IMR-90 (cell line): ENCODE results near the gene MAPRE2. TPM values are rescaled to one million over a fixed set of nuclear protein-coding genes. Genes with fewer than 3 reads are reported as not detected.

Experiments used
- ATAC-seq: fragments of 200-7000 bp; cut with Tn5 transposase; 2 replicates; pipeline ENCODE4 v1.9.1; 2020; ENCODE audit warnings: low read depth, mild to moderate bottlenecking, moderate library complexity
- BruUV-seq: library from RNA; stranded (reverse); fragments of 400-500 nt; replicated peaks from 2 replicates; lab custom pipeline; 2021; lab: Mats Ljungman, UMichigan
- CTCF ChIA-PET: fragments of 300-600 bp; formaldehyde crosslinking; extraction: SDS; loops from one replicate; lab custom pipeline; 2021; ENCODE audit warnings: antibody characterized with exemption; lab: Yijun Ruan, JAX
- POLR2A ChIA-PET: fragments of 300-600 bp; sonication (Branson Sonifier 250); formaldehyde crosslinking; loops from one replicate; lab custom pipeline; 2022; ENCODE audit warnings: antibody characterized with exemption; ENCODE audit not compliant: unreplicated experiment; lab: Charles Lee
- DNase-seq: peaks from one replicate; pipeline ENCODE4 v3.0.0; 2013
- H2AFZ ChIP-seq: replicated peaks from 2 replicates; pipeline ENCODE3; 2013; ENCODE audit warnings: low read length, mild to moderate bottlenecking; ENCODE audit not compliant: poor library complexity
- H2AK5ac ChIP-seq: 2 replicates; pipeline ENCODE4 v1.6.1; 2013; ENCODE audit warnings: low read depth, low read length, inconsistent platforms
- H2AK9ac ChIP-seq: replicated peaks from 2 replicates; pipeline ENCODE3; 2013; ENCODE audit warnings: mild to moderate bottlenecking, low read depth, low read length, moderate library complexity; ENCODE audit not compliant: poor library complexity
- H2BK120ac ChIP-seq: 2 replicates; pipeline ENCODE4 v1.6.1; 2013; ENCODE audit warnings: low read depth, low read length, inconsistent platforms
- H2BK15ac ChIP-seq: 3 replicates; pipeline ENCODE4 v1.6.1; 2013; ENCODE audit warnings: low read depth, low read length, inconsistent platforms
- H2BK20ac ChIP-seq: 2 replicates; pipeline ENCODE4 v1.6.1; 2013; ENCODE audit warnings: low read depth, mild to moderate bottlenecking, inconsistent platforms, low read length, moderate library complexity
- H2BK5ac ChIP-seq: 2 replicates; pipeline ENCODE4 v1.6.1; 2013; ENCODE audit warnings: mild to moderate bottlenecking, low read depth, low read length, inconsistent platforms; ENCODE audit not compliant: poor library complexity, severe bottlenecking
- H3K14ac ChIP-seq: replicated peaks from 2 replicates; pipeline ENCODE4 v1.6.1; 2013; ENCODE audit warnings: low read depth, low read length, inconsistent platforms
- H3K18ac ChIP-seq: 2 replicates; pipeline ENCODE4 v1.6.1; 2013; ENCODE audit warnings: low read depth, low read length, control low read depth
- H3K23ac ChIP-seq: 2 replicates; pipeline ENCODE4 v1.6.1; 2013; ENCODE audit warnings: low read depth, low read length, inconsistent platforms
- H3K27ac ChIP-seq: 2 replicates; pipeline ENCODE4 v1.5.1; 2013; ENCODE audit warnings: mild to moderate bottlenecking, control low read depth, low read length; ENCODE audit not compliant: insufficient read depth
- H3K27me3 ChIP-seq: 2 replicates; pipeline ENCODE4 v1.6.1; 2013; ENCODE audit warnings: low read length; ENCODE audit not compliant: control insufficient read depth, insufficient read depth
- H3K36me3 ChIP-seq: 2 replicates; pipeline ENCODE4 v1.6.1; 2013; ENCODE audit warnings: low read length, mixed read lengths; ENCODE audit not compliant: control insufficient read depth, insufficient read depth
- H3K4ac ChIP-seq: 2 replicates; pipeline ENCODE4 v1.6.1; 2013; ENCODE audit warnings: low read depth, low read length, inconsistent platforms
- H3K4me1 ChIP-seq: 2 replicates; pipeline ENCODE4 v1.6.1; 2013; ENCODE audit warnings: low read length, mixed read lengths; ENCODE audit not compliant: control insufficient read depth, insufficient read depth
- H3K4me2 ChIP-seq: 2 replicates; pipeline ENCODE4 v1.6.1; 2013; ENCODE audit warnings: low read depth, mild to moderate bottlenecking, control low read depth, low read length, moderate library complexity
- H3K4me3 ChIP-seq: 2 replicates; pipeline ENCODE4 v1.5.1; 2013; ENCODE audit warnings: low read depth, mild to moderate bottlenecking, control low read depth, low read length, moderate library complexity; ENCODE audit not compliant: insufficient read depth
- H3K56ac ChIP-seq: 2 replicates; pipeline ENCODE4 v1.6.1; 2013; ENCODE audit warnings: low read length, inconsistent platforms; ENCODE audit not compliant: insufficient read depth; ENCODE audit errors: extremely low read depth
- H3K79me1 ChIP-seq, 2 experiments: 2 replicates each; pipeline ENCODE4 v1.6.1; 2013; ENCODE audit warnings: low read length in 2 of 2, inconsistent platforms in 1 of 2, low read depth in 1 of 2
- H3K9ac ChIP-seq: 2 replicates; pipeline ENCODE4 v1.6.1; 2013; ENCODE audit warnings: low read depth, low read length, control low read depth
- H3K9me1 ChIP-seq: 2 replicates; pipeline ENCODE4 v1.6.1; 2013; ENCODE audit warnings: low read length, inconsistent platforms; ENCODE audit not compliant: insufficient read depth
- H3K9me3 ChIP-seq: 2 replicates; pipeline ENCODE4 v1.6.1; 2013; ENCODE audit warnings: low read length; ENCODE audit not compliant: control insufficient read depth, insufficient read depth
- H4K20me1 ChIP-seq: 2 replicates; pipeline ENCODE4 v1.6.1; 2013; ENCODE audit warnings: low read length, inconsistent platforms; ENCODE audit not compliant: insufficient read depth
- H4K5ac ChIP-seq: 2 replicates; pipeline ENCODE4 v1.6.1; 2013; ENCODE audit warnings: mild to moderate bottlenecking, low read depth, low read length, control low read depth
- H4K8ac ChIP-seq, 2 experiments: 2 replicates each; pipeline ENCODE4 v1.6.1; 2013; ENCODE audit warnings: low read depth in 2 of 2, low read length in 2 of 2, control low read depth in 1 of 2, inconsistent platforms in 1 of 2
- H4K91ac ChIP-seq: 2 replicates; pipeline ENCODE4 v1.6.1; 2013; ENCODE audit warnings: low read depth, low read length, inconsistent platforms; ENCODE audit not compliant: insufficient read depth
- BHLHE40 ChIP-seq: fragments of 150-350 bp; IDR thresholded peaks from 2 replicates; pipeline ENCODE4 v1.6.1; 2016; ENCODE audit warnings: mild to moderate bottlenecking, low read depth, low read length
- FOS ChIP-seq: fragments of 150-350 bp; IDR thresholded peaks from 2 replicates; pipeline ENCODE4 v1.6.1; 2016; ENCODE audit warnings: low read depth, low read length
- WGBS, 2 experiments: methylation state at CpG; one replicate each; pipeline versions ENCODE4 v1.1.5 to v1.1.7; 2013; ENCODE audit warnings: missing lambda C conversion rate in 2 of 2; ENCODE audit not compliant: insufficient read length in 1 of 2; ENCODE audit errors: extremely low coverage in 2 of 2; 5-methylcytosine and 5-hydroxymethylcytosine counted together
- dilution Hi-C: fragments of 300-500 bp; cut with HindIII; formaldehyde crosslinking; loops from one replicate; pipeline ENCODE4 v1.14.3; 2018; ENCODE audit warnings: low sequenced_read_pairs; ENCODE audit not compliant: unreplicated experiment
- in situ Hi-C: fragments of 300-500 bp; cut with MboI; formaldehyde crosslinking; loops from 3 replicates; pipeline ENCODE4 v1.14.3; 2019; ENCODE audit warnings: low sequenced_read_pairs, inconsistent platforms, mixed read lengths
- intact Hi-C: fragments of 100-400 bp; cut with micrococcal nuclease; formaldehyde crosslinking; loops from 2 replicates; pipeline ENCODE4 v1.10.0; 2022
- polyA plus RNA-seq, 3 experiments: library from polyadenylated mRNA; depleted of rRNA; stranded (reverse); fragments of >200 nt; gene quantifications; 2 replicates each; pipeline ENCODE4 v1.2.3, GENCODE V29; 2012; ENCODE audit warnings: low replicate concordance in 1 of 3
- total RNA-seq: library from RNA; depleted of rRNA; stranded (reverse); fragments of >200 nt; gene quantifications from 2 replicates; pipeline ENCODE4 v1.2.3, GENCODE V29; 2012
- TF ChIP-seq, protein P1 (sequence below): fragments of 150-350 bp; IDR thresholded peaks from 2 replicates; pipeline ENCODE4 v1.6.1; 2017; ENCODE audit warnings: mild to moderate bottlenecking, antibody characterized with exemption, low read length, low read depth
- TF ChIP-seq, protein P2 (sequence below): fragments of 150-350 bp; IDR thresholded peaks from 2 replicates; pipeline ENCODE4 v1.6.1; 2016; ENCODE audit warnings: low read depth, mild to moderate bottlenecking, low read length, moderate library complexity, borderline replicate concordance

MAPRE2 gene
- total and polyA plus RNA-seq, 2 of the 4 experiments (the other 2 are of a cell fraction) = 19.6 to 23.8 TPM

DNA sequence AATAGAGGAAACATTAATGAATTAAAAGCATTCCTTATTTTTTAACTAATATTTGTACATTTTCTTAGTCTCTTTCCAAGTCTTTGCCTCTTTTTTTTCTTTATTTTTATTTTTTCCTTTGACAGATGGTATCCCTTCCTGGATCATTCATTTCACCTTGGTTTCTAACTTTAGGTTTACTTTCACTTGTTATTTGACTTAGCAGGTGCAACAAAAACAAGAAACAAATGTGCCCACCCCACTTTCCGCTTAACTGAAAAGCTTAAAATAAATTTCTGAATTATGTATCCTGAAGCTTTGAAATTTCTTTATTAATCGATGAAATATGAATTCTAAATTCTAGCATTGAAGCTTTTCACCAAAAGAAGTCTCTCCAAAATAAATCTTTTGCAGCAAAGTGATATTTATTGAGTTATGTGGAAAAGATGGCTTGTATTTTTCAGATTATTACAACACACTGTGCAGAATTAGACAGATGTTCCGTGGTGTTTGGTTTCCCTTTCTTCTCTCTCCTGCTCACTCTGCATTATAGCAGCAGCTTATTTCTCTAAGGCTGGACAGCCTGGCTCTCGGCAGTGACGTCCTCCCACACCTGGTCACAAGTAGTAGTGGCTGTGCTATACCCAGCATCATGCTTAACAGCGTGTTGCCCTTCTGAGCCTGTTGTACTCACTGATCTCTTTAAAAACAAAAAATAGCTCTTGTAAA lies 100.5 kb downstream of the MAPRE2 start (continued):
- TF ChIP-seq, protein P1, sequence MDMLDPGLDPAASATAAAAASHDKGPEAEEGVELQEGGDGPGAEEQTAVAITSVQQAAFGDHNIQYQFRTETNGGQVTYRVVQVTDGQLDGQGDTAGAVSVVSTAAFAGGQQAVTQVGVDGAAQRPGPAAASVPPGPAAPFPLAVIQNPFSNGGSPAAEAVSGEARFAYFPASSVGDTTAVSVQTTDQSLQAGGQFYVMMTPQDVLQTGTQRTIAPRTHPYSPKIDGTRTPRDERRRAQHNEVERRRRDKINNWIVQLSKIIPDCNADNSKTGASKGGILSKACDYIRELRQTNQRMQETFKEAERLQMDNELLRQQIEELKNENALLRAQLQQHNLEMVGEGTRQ = no peak

DNA sequence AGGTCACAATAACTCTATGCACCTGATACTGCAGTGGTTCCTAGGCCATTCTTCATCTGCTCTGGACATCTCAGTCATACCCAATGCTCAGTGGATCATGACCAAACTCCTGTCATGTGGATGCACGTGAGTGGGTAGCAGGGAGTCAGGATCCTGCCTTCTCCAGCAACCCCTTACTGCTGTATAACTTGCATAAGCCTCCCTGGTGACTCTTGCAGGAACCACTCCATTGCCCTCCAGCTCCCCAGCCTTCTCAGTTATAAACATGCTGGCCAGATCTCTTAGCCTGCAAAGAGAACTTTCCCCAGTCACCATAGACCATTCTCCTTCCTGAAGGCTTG lies 101.0 kb downstream of the MAPRE2 start:
- Histone ChIP-seq H4K5ac (no peak overlapping the region), H2BK15ac (no peak overlapping the region), H3K36me3 (peaks cover 3% of the 10 kb centered on the region; the same call in 1 of the 2 replicates), H3K14ac (no peak overlapping the region), H3K4me3 (no peak overlapping the region), H3K56ac (no peak overlapping the region), H3K4me1 (no peaks in the 10 kb centered on the region), H3K27ac (no peak overlapping the region), H2AK5ac (no peak overlapping the region), H3K9me1 (0 out of 2 replicates have a peak, but pooled peaks cover 5% of the 10 kb centered on the region), H2BK120ac (no peak overlapping the region), H4K8ac (no peak overlapping the region), H3K27me3 (no peaks in the 10 kb centered on the region), H3K4me2 (no peak overlapping the region), H3K79me1 (no peaks in the 10 kb centered on the region), H3K18ac (no peak overlapping the region), H4K91ac (no peak overlapping the region), H2AK9ac (no peak overlapping the region), H4K20me1 (no peaks in the 10 kb centered on the region), H2BK5ac (no peak overlapping the region), H3K9me3 (no peaks in the 10 kb centered on the region), H2BK20ac (no peak overlapping the region), H3K9ac (no peak overlapping the region), H3K4ac (no peak overlapping the region), H2AFZ (peak overlapping the region; percentile 48), H3K23ac (no peak overlapping the region)
- no CpG with 5 or more reads among the region's 1 CpG for WGBS, 2 experiments
- DNase-seq (no peak), ATAC-seq (no peak)
- no TSS peak for BruUV-seq
- in situ Hi-C loops (loop anchor here (5.0 to 10.0 kb wide), 2 partner anchors 140 to 277 kb away; no protein-coding TSS in a partner anchor), dilution Hi-C loops (no loop called here), intact Hi-C loops (loop anchor here (5.0 kb wide), 1 partner anchor 115 kb away; no protein-coding TSS in a partner anchor)
- ChIA-PET CTCF (no interaction called here), POLR2A (no interaction called here)
- TF ChIP-seq FOS (no peak), BHLHE40 (no peak)
- TF ChIP-seq, protein P2, sequence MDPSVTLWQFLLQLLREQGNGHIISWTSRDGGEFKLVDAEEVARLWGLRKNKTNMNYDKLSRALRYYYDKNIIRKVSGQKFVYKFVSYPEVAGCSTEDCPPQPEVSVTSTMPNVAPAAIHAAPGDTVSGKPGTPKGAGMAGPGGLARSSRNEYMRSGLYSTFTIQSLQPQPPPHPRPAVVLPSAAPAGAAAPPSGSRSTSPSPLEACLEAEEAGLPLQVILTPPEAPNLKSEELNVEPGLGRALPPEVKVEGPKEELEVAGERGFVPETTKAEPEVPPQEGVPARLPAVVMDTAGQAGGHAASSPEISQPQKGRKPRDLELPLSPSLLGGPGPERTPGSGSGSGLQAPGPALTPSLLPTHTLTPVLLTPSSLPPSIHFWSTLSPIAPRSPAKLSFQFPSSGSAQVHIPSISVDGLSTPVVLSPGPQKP = no peak
